ENCODE measurements around the gene WSB2.

- TF ChIP-seq CTCF (IDR thresholded peaks at IDR 0.05; ENCODE audit: low read length) (no peak), EZH2 (IDR thresholded peaks at IDR 0.05; ENCODE audit: borderline replicate concordance, low read length) (no peak)
Observed at GRCh38 chr12:118101051-118101450, 40.1 kb upstream of the WSB2 start.
